ENCODE data around the gene HOTAIR.

The HOTAIR gene

DNA sequence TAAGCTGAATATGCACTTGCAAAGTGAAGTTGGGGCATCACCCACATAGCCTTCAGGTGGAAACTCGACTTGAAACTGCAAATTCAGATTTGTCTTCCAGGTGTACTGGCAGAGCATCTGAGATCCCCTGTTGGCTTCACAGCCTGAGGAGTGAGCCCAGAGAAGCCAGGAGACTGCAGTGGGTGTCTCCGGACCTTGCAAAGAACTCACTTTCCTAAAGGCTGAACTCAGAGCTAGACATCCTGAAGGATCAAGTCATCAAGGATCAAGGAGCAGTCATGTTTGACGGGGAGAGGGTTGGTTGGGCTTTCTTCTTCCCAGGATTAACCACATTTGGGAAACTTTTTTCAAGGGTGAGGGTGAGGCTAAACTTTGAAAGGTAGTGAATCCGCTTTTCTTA lies 45.2 kb downstream of the HOTAIR start:
- DNase-seq = no peak

DNA sequence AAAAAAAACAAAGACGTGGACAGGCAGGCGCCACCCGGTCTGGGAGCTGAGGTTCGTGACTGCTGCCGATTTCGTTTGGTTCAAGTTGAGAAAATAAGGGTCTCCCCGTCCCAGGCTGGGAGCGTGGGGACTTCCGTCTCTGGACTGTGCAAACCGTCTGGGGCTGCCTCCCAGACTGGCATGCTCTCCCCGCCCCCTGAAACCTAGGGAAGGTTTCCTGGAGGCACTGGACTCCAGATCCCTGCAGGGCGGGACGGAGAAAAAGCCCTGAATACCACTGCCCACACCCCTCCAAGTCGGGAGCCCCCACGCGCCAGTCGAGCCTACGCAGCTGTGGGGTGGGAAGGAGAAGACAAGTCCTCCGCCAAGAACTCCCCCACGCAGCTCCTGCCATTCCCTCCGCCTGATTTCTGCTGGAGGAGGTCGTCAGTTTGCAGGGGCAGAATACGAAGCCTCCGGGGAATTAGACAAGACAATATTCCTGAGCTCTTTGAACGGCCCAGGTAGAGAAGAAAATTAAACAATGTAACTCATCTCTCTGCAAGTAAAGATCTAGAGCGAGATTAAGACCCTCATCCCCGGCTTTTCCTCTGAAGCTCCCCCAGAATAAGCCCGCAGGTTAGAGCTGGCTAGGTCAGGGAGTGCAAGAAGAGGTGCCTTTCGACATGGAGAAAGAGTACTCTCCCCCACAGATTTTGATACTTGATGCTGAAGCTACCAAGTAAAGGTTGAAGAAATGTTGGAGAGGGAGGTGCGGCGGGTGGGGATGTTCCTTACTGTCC lies 46.5 kb downstream of the HOTAIR start:
- no peak for DNase-seq

DNA sequence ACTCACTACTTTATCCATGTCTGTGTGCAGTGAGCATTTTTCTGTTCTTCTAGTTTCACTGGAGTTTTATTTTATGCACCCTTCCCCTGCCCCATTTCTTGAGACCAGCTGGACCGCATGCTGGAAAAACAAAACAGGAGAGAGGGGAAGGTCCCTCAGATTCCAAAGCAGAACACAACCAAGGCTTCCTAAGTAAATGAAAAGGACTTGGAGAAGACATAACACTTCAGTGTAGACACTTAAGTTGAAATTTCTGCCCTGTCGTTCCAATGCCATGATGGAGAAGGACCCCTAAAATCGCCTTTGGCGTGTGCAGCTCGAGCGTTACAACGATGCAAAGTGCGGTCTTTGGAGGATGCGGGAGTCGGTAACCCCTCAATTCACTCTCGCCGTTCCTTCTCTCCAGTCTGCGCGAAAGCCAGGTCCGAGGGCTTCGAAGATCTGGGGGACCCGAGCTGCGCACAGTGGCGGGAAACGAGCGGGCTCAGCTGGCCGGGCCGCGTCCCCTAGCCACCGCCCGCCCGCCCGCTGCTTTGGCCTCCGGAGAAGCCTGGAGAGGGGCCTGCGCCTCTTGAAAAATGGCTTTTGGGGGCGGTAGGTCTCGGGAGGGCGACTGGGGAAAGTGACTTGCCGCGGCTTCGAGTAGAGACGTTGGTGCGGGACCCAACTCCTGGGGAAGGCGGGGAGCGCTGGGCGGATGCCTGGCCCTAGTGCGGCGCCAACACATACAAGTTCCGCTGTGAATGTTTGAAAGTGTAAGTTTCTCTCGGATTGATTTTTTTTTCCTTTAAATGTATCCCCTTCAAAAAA lies 47.3 kb downstream of the HOTAIR start:
- no peak for DNase-seq

DNA sequence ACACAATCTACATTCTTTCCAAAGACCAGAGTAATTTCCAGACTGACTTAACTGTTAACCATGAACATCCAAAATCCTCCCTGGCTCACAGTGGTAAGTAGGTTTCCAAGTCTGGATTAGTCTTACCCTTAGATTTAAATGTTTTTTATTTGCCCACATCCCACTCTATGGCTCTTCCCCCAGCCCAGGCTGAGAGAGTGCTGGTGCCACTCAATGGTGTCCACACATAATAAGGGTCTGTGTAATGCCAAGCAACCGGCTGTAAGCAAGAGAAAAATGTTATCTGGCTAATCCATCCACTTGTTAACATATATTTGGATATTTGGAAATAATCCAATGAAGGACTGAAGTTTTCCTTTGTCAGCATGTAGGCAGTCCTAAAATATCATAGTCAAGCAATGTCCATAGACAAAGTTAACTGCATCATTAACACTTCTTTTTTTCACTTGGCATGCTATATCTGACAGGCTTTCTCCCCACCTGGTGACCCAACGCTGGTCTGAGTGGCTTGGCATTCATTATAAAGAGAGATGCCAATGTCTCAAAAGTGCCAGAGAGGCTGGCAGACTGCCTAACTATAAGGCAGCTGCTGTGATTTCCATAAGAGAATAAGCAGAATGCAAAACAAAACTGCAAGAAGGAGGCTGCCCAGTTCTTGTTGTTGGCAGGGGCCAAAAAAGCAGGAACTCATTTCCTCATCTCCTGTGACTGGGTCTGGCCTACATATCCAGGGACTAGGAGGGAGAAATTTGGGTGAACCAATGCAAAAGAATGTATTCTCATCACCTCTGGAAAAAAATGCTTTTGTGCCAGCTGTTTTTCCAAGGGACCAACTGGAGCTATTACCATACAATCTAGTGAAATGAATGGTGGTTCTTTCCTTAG lies 50.0 kb downstream of the HOTAIR start:
- no peak for DNase-seq

DNA sequence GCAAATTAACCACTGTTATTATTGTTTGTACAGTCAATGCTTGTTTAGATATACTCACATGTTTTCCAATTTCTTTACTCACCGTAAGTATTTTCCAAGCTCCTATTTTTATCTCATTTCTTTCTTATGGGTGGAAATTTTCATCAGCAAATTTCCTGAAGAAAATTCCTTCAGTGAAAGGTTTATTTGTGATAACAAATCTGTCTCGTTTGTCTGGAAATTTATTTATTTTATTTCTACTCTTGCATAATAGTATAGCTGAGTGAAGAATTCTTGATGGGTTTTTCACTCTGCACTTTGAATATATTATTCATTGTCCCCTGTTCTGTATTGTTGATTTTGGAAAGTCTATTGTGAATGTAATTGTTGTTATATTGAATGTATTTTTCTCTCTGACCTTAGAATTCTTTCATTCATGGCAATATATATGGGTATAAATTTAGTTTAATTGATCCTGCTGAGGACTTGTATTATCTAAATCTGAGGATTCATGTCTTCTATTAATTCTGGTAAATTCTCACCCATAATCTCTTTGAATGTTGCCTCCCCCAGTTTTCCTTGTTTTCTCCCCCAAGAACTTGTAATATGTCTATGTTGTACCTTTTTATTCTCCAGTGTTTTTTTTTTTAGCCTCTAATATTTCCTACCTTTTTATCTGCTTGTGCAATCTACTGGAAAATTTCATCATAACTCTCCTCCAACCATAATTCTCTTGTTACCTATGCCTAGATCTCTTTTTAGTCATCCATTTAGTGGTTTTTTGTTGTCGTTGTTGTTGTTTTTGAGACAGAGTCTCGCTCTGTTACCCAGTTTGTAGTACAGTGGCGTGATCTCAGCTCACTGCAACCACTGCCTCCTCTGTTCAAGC lies 57.7 kb downstream of the HOTAIR start:
- DNase-seq = no peak

All from hypothalamus (tissue), 51 donors.